ENCODE data around the gene RNF130. TPM values are rescaled to one million over a fixed set of nuclear protein-coding genes. Genes with fewer than 3 reads are reported as not detected.
A peak's percentile ranks its signal among the peaks of the same experiment; 100 is the strongest.

RNF130 gene
- total RNA-seq, 1 donor from 2014 or later: 29.8 TPM

- Histone ChIP-seq H3K79me2 (ENCODE audit: insufficient read depth, low read length) (peaks cover 74% of the 10 kb centered on the region), H3K4me3 (ENCODE audit: insufficient read depth, low read depth, low read length) (no peak overlapping the region), H3K9ac (ENCODE audit: low read length) (no peak overlapping the region), H3K4me1 (ENCODE audit: insufficient read depth, low read length) (peaks cover 27% of the 10 kb centered on the region), H3K9me3 (ENCODE audit: insufficient read depth, low read depth, low read length) (no peaks in the 10 kb centered on the region), H4K20me1 (ENCODE audit: insufficient read depth, low read length) (peaks cover 36% of the 10 kb centered on the region), H3K4me2 (ENCODE audit: low read length) (no peak overlapping the region), H3K36me3 (ENCODE audit: insufficient read depth, low read length) (no peaks in the 10 kb centered on the region), H3K27me3 (ENCODE audit: insufficient read depth, low read length) (no peaks in the 10 kb centered on the region), H3K27ac (ENCODE audit: low read depth, low read length) (no peak overlapping the region), H2AFZ (ENCODE audit: low read depth, low read length) (no peak overlapping the region)
- DNase-seq (ENCODE audit: low read depth): peak; percentile 48
- Mint-ChIP-seq H3K36me3 (ENCODE audit: low read depth, unreplicated experiment) (peaks cover 7% of the 10 kb centered on the region), H3K27me3 (ENCODE audit: low read depth, unreplicated experiment) (no peaks in the 10 kb centered on the region), H3K27ac (ENCODE audit: unreplicated experiment) (peak overlapping the region; percentile 16), H3K9me3 (ENCODE audit: unreplicated experiment) (peaks cover 7% of the 10 kb centered on the region), H3K4me3 (ENCODE audit: unreplicated experiment) (no peak overlapping the region), H3K4me1 (ENCODE audit: low read depth, unreplicated experiment) (peaks cover 27% of the 10 kb centered on the region)
- TF ChIP-seq, protein P1, sequence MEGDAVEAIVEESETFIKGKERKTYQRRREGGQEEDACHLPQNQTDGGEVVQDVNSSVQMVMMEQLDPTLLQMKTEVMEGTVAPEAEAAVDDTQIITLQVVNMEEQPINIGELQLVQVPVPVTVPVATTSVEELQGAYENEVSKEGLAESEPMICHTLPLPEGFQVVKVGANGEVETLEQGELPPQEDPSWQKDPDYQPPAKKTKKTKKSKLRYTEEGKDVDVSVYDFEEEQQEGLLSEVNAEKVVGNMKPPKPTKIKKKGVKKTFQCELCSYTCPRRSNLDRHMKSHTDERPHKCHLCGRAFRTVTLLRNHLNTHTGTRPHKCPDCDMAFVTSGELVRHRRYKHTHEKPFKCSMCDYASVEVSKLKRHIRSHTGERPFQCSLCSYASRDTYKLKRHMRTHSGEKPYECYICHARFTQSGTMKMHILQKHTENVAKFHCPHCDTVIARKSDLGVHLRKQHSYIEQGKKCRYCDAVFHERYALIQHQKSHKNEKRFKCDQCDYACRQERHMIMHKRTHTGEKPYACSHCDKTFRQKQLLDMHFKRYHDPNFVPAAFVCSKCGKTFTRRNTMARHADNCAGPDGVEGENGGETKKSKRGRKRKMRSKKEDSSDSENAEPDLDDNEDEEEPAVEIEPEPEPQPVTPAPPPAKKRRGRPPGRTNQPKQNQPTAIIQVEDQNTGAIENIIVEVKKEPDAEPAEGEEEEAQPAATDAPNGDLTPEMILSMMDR (IDR thresholded peaks at IDR 0.05; ENCODE audit: insufficient read depth, low read depth, low read length): no peak
- TF ChIP-seq EZH2 (IDR thresholded peaks at IDR 0.05; ENCODE audit: insufficient read depth, low read length): no peak
- FAIRE-seq: no peak
Observed at GRCh38 chr5:180059326-180059725, 12.2 kb downstream of the RNF130 start.

- H3K27ac Mint-ChIP-seq (ENCODE audit: unreplicated experiment): peak overlapping the region; percentile 90
- FAIRE-seq: no peak
- H3K4me1 Mint-ChIP-seq (ENCODE audit: low read depth, unreplicated experiment): peaks cover 33% of the 10 kb centered on the region
Observed at GRCh38 chr5:180056153-180056552, 15.4 kb downstream of the RNF130 start.

GRCh38 chr5:180054226-180054625 lies 17.3 kb downstream of the RNF130 start:
- peaks cover 19% of the 10 kb centered on the region for H3K4me1 ChIP-seq (ENCODE audit: insufficient read depth, low read length)
- H3K79me2 ChIP-seq (ENCODE audit: insufficient read depth, low read length): peaks cover 70% of the 10 kb centered on the region
- Mint-ChIP-seq H3K36me3 (ENCODE audit: low read depth, unreplicated experiment) (no peaks in the 10 kb centered on the region), H3K27me3 (ENCODE audit: low read depth, unreplicated experiment) (no peaks in the 10 kb centered on the region), H3K4me1 (ENCODE audit: low read depth, unreplicated experiment) (peaks cover 30% of the 10 kb centered on the region), H3K4me3 (ENCODE audit: unreplicated experiment) (no peak overlapping the region), H3K9me3 (ENCODE audit: unreplicated experiment) (peaks cover 2% of the 10 kb centered on the region), H3K27ac (ENCODE audit: unreplicated experiment) (no peak overlapping the region)
- DNase-seq (ENCODE audit: low read depth) (no peak), FAIRE-seq (no peak)
- H3K9me3 ChIP-seq (ENCODE audit: insufficient read depth, low read depth, low read length): no peaks in the 10 kb centered on the region
- no peak overlapping the region for H3K9ac ChIP-seq (ENCODE audit: low read length)
- no peak overlapping the region for H3K4me2 ChIP-seq (ENCODE audit: low read length)
- TF ChIP-seq, protein P1 (IDR thresholded peaks at IDR 0.05; ENCODE audit: insufficient read depth, low read depth, low read length): no peak
- no peak for TF ChIP-seq EZH2 (IDR thresholded peaks at IDR 0.05; ENCODE audit: insufficient read depth, low read length)
- H3K36me3 ChIP-seq (ENCODE audit: insufficient read depth, low read length): no peaks in the 10 kb centered on the region
- H4K20me1 ChIP-seq (ENCODE audit: insufficient read depth, low read length): peaks cover 51% of the 10 kb centered on the region
- H3K27me3 ChIP-seq (ENCODE audit: insufficient read depth, low read length): no peaks in the 10 kb centered on the region
- no peak overlapping the region for H2AFZ ChIP-seq (ENCODE audit: low read depth, low read length)
- no peak overlapping the region for H3K4me3 ChIP-seq (ENCODE audit: insufficient read depth, low read depth, low read length)
- H3K27ac ChIP-seq (ENCODE audit: low read depth, low read length): no peak overlapping the region

More at GRCh38 chr5:180056153-180056552, 15.4 kb downstream of the RNF130 start:
- TF ChIP-seq EZH2 (IDR thresholded peaks at IDR 0.05; ENCODE audit: insufficient read depth, low read length): no peak
- TF ChIP-seq, protein P1 (IDR thresholded peaks at IDR 0.05; ENCODE audit: insufficient read depth, low read depth, low read length): no peak
- H3K9me3 ChIP-seq (ENCODE audit: insufficient read depth, low read depth, low read length): no peaks in the 10 kb centered on the region
- H3K79me2 ChIP-seq (ENCODE audit: insufficient read depth, low read length): peaks cover 73% of the 10 kb centered on the region
- H3K4me3 ChIP-seq (ENCODE audit: insufficient read depth, low read depth, low read length): no peak overlapping the region
- DNase-seq (ENCODE audit: low read depth): no peak
- peak overlapping the region; percentile 52 for H3K4me2 ChIP-seq (ENCODE audit: low read length)
- no peak overlapping the region for H2AFZ ChIP-seq (ENCODE audit: low read depth, low read length)
- no peak overlapping the region for H3K9ac ChIP-seq (ENCODE audit: low read length)
- Mint-ChIP-seq H3K27me3 (ENCODE audit: low read depth, unreplicated experiment) (no peaks in the 10 kb centered on the region), H3K9me3 (ENCODE audit: unreplicated experiment) (peaks cover 7% of the 10 kb centered on the region), H3K4me3 (ENCODE audit: unreplicated experiment) (no peak overlapping the region), H3K36me3 (ENCODE audit: low read depth, unreplicated experiment) (peaks cover 5% of the 10 kb centered on the region)
- peaks cover 43% of the 10 kb centered on the region for H4K20me1 ChIP-seq (ENCODE audit: insufficient read depth, low read length)
- H3K27ac ChIP-seq (ENCODE audit: low read depth, low read length): peak overlapping the region; percentile 2
- no peaks in the 10 kb centered on the region for H3K27me3 ChIP-seq (ENCODE audit: insufficient read depth, low read length)
- H3K36me3 ChIP-seq (ENCODE audit: insufficient read depth, low read length): no peaks in the 10 kb centered on the region
- peaks cover 23% of the 10 kb centered on the region for H3K4me1 ChIP-seq (ENCODE audit: insufficient read depth, low read length)

Measured in astrocyte (in vitro differentiated cells and primary cell).